Measurements from ENCODE around the gene B4GALT5.
"Not testable (repeated sequence)": the region's sequence is repeated elsewhere in the genome, so short reads cannot be mapped to it uniquely, and the experiment has no call there.

The B4GALT5 gene

GRCh38 chr20:49712996-49713752 is 504 bp downstream of the B4GALT5 start:
- no peaks in the 10 kb centered on the region for H3K27me3 ChIP-seq (ENCODE audit: control insufficient read depth in 1 of 2, insufficient read depth in 2 of 2, low read length in 2 of 2)
- H3K9ac ChIP-seq (ENCODE audit: low read depth in 1 of 2, low read length in 2 of 2) = peak overlapping the region; percentile 72 to 90
- H3K4me3 ChIP-seq (ENCODE audit: low read depth in 1 of 2, low read length in 2 of 2) = peak overlapping the region; percentile 75 to 86
- H3K36me3 ChIP-seq (ENCODE audit: control insufficient read depth in 1 of 2, insufficient read depth in 2 of 2, low read length in 2 of 2) = no peaks in the 10 kb centered on the region
- peak overlapping the region; percentile 82 for H3K27ac ChIP-seq (ENCODE audit: low read depth, low read length)
- no peaks in the 10 kb centered on the region for H3K9me3 ChIP-seq (ENCODE audit: control insufficient read depth in 1 of 2, low read length in 2 of 2)
- peaks cover 29 to 31% of the 10 kb centered on the region in 2 donors for H3K4me1 ChIP-seq (ENCODE audit: control insufficient read depth in 1 of 2, insufficient read depth in 2 of 2, low read length in 2 of 2)

- no peaks in the 10 kb centered on the region for H3K36me3 ChIP-seq (ENCODE audit: control insufficient read depth in 1 of 2, insufficient read depth in 2 of 2, low read length in 2 of 2)
- H3K27ac ChIP-seq (ENCODE audit: low read depth, low read length) = peak overlapping the region; percentile 82
- H3K27me3 ChIP-seq (ENCODE audit: control insufficient read depth in 1 of 2, insufficient read depth in 2 of 2, low read length in 2 of 2) = no peaks in the 10 kb centered on the region
- H3K9ac ChIP-seq (ENCODE audit: low read depth in 1 of 2, low read length in 2 of 2) = peak overlapping the region; percentile 72 to 90
- H3K4me1 ChIP-seq (ENCODE audit: control insufficient read depth in 1 of 2, insufficient read depth in 2 of 2, low read length in 2 of 2) = peaks cover 29 to 31% of the 10 kb centered on the region in 2 donors
- H3K9me3 ChIP-seq (ENCODE audit: control insufficient read depth in 1 of 2, low read length in 2 of 2) = no peaks in the 10 kb centered on the region
- peak overlapping the region; percentile 75 to 86 for H3K4me3 ChIP-seq (ENCODE audit: low read depth in 1 of 2, low read length in 2 of 2)
Observed at GRCh38 chr20:49712646-49712995, 1.1 kb downstream of the B4GALT5 start.

DNA sequence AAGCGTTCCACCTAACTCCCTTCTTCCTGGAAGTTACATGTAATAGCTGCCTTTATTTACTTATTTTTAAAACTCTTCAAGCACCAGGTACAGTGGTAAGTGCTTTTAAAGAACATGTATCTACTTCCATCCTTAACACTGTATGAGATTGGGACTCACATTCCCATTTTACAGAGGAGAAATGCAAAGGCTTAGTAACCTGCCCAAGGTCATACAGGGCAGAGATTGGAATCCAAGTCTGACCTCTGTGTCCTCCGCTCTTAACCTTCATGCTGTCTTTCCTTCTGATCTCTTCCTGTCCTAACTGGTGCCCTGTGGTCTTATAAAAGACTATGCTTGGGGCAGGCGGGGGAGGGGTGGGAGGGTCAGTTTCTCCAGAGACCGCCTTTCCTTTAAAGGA is 1.6 kb downstream of the B4GALT5 start:
- H3K9me3 ChIP-seq (ENCODE audit: control insufficient read depth in 1 of 2, low read length in 2 of 2) = no peaks in the 10 kb centered on the region
- H3K27ac ChIP-seq (ENCODE audit: low read depth, low read length) = peak overlapping the region; percentile 0
- no peaks in the 10 kb centered on the region for H3K27me3 ChIP-seq (ENCODE audit: control insufficient read depth in 1 of 2, insufficient read depth in 2 of 2, low read length in 2 of 2)
- peaks cover 29 to 35% of the 10 kb centered on the region in 2 donors for H3K4me1 ChIP-seq (ENCODE audit: control insufficient read depth in 1 of 2, insufficient read depth in 2 of 2, low read length in 2 of 2)
- peak overlapping the region; percentile 75 to 86 for H3K4me3 ChIP-seq (ENCODE audit: low read depth in 1 of 2, low read length in 2 of 2)
- no peaks in the 10 kb centered on the region for H3K36me3 ChIP-seq (ENCODE audit: control insufficient read depth in 1 of 2, insufficient read depth in 2 of 2, low read length in 2 of 2)
- peak overlapping the region; percentile 57 to 90 for H3K9ac ChIP-seq (ENCODE audit: low read depth in 1 of 2, low read length in 2 of 2)

DNA sequence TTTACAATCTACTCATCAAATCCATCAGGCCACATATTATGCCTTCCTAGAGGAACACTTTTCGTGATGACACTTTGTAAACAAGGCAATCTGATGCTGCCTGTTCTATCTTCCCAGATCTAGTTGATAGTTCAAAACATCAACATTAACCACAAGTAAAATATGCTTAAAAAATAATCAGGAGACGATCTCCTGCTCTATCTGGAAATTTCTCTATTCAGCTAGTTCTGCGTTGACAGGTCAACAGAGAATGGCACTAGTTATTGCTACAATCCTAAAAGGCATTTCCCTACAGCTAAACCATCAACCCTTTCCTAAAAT is 2.1 kb downstream of the B4GALT5 start:
- H3K4me3 ChIP-seq (ENCODE audit: low read depth in 1 of 2, low read length in 2 of 2) = peak overlapping the region; percentile 75 to 86
- H3K9me3 ChIP-seq (ENCODE audit: control insufficient read depth in 1 of 2, low read length in 2 of 2) = no peaks in the 10 kb centered on the region
- H3K36me3 ChIP-seq (ENCODE audit: control insufficient read depth in 1 of 2, insufficient read depth in 2 of 2, low read length in 2 of 2) = no peaks in the 10 kb centered on the region
- H3K4me1 ChIP-seq (ENCODE audit: control insufficient read depth in 1 of 2, insufficient read depth in 2 of 2, low read length in 2 of 2) = peaks cover 33 to 39% of the 10 kb centered on the region in 2 donors
- peak overlapping the region in 1 of 2 donors; percentile 90 for H3K9ac ChIP-seq (ENCODE audit: low read depth in 1 of 2, low read length in 2 of 2)
- H3K27me3 ChIP-seq (ENCODE audit: control insufficient read depth in 1 of 2, insufficient read depth in 2 of 2, low read length in 2 of 2) = no peaks in the 10 kb centered on the region
- peak overlapping the region; percentile 0 for H3K27ac ChIP-seq (ENCODE audit: low read depth, low read length)

DNA sequence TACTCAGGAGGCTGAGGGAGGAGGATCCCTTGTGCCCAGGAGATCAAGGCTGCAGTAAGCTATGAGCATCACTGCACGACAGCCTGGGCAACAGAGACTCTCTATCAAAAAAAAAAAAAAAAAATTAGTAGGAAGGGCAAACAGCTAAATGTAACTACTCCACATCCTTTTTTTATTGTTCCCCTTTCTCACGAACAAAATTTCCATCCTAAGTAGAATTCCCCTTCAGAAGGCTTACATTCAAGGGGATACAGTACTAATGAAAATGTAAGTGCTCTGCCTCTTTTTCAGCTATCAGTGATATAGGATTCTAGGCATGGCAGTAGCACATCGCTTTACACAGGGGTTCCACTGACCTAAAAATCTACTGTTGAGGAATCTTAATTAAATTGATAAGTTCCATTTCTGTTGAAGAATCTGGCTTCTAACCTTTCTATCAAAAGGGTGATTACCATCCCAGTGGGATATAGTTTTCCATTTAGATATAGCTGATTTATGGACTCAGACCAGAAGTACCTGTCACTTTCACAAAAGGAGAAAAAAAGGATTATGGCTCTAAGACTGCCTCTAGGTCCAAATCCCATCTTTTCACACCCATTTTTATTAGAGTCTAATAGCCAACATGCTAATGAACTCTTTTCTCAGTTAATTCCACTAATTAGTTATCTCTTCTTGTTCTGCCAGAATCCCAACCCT is 2.6 kb downstream of the B4GALT5 start:
- H3K4me3 ChIP-seq (ENCODE audit: low read depth in 1 of 2, low read length in 2 of 2) = peak overlapping the region; percentile 75 to 86
- no peaks in the 10 kb centered on the region for H3K36me3 ChIP-seq (ENCODE audit: control insufficient read depth in 1 of 2, insufficient read depth in 2 of 2, low read length in 2 of 2)
- H3K4me1 ChIP-seq (ENCODE audit: control insufficient read depth in 1 of 2, insufficient read depth in 2 of 2, low read length in 2 of 2) = peaks cover 38 to 45% of the 10 kb centered on the region in 2 donors
- H3K27me3 ChIP-seq (ENCODE audit: control insufficient read depth in 1 of 2, insufficient read depth in 2 of 2, low read length in 2 of 2) = no peaks in the 10 kb centered on the region
- H3K27ac ChIP-seq (ENCODE audit: low read depth, low read length) = no peak overlapping the region
- H3K9ac ChIP-seq (ENCODE audit: low read depth in 1 of 2, low read length in 2 of 2) = no peak overlapping the region
- no peaks in the 10 kb centered on the region for H3K9me3 ChIP-seq (ENCODE audit: control insufficient read depth in 1 of 2, low read length in 2 of 2)

GRCh38 chr20:49707118-49707517 is 6.6 kb downstream of the B4GALT5 start:
- H3K9me3 ChIP-seq (ENCODE audit: control insufficient read depth in 1 of 2, low read length in 2 of 2) = no peaks in the 10 kb centered on the region
- H3K4me1 ChIP-seq (ENCODE audit: control insufficient read depth in 1 of 2, insufficient read depth in 2 of 2, low read length in 2 of 2) = peaks cover 34 to 52% of the 10 kb centered on the region in 2 donors
- no peaks in the 10 kb centered on the region for H3K36me3 ChIP-seq (ENCODE audit: control insufficient read depth in 1 of 2, insufficient read depth in 2 of 2, low read length in 2 of 2)
- peak overlapping the region in 1 of 2 donors; percentile 17 for H3K4me3 ChIP-seq (ENCODE audit: low read depth in 1 of 2, low read length in 2 of 2)
- H3K27me3 ChIP-seq (ENCODE audit: control insufficient read depth in 1 of 2, insufficient read depth in 2 of 2, low read length in 2 of 2) = no peaks in the 10 kb centered on the region
- peak overlapping the region in 1 of 2 donors; percentile 26 for H3K9ac ChIP-seq (ENCODE audit: low read depth in 1 of 2, low read length in 2 of 2)
- no peak overlapping the region for H3K27ac ChIP-seq (ENCODE audit: low read depth, low read length)

DNA sequence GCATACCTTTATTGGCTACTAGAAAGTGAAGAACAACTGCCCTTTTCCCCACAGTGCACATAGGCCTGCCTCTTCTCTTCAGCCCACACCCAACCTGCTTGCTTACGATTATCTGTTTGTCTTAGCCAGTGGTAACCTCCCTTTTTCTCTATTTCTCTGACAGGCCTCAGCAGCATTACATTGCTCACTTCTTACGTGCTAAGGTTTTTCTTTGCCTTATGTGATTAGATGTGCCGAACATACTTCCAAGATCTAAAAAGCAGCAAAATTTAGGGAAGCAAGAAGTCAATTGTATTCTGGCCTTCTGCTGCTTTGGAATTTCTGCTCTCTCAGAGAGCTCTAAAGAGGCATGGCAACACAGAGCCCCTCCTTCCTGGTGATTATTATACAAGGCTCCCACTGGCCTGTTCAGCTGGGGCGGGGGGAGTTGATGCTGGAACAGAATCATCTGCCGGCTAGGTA is 7.0 kb downstream of the B4GALT5 start:
- H3K4me3 ChIP-seq (ENCODE audit: low read depth in 1 of 2, low read length in 2 of 2) = peak overlapping the region in 1 of 2 donors; percentile 17
- no peak overlapping the region for H3K27ac ChIP-seq (ENCODE audit: low read depth, low read length)
- H3K4me1 ChIP-seq (ENCODE audit: control insufficient read depth in 1 of 2, insufficient read depth in 2 of 2, low read length in 2 of 2) = peaks cover 30 to 47% of the 10 kb centered on the region in 2 donors
- H3K9me3 ChIP-seq (ENCODE audit: control insufficient read depth in 1 of 2, low read length in 2 of 2) = no peaks in the 10 kb centered on the region
- H3K27me3 ChIP-seq (ENCODE audit: control insufficient read depth in 1 of 2, insufficient read depth in 2 of 2, low read length in 2 of 2) = no peaks in the 10 kb centered on the region
- H3K36me3 ChIP-seq (ENCODE audit: control insufficient read depth in 1 of 2, insufficient read depth in 2 of 2, low read length in 2 of 2) = no peaks in the 10 kb centered on the region
- H3K9ac ChIP-seq (ENCODE audit: low read depth in 1 of 2, low read length in 2 of 2) = peak overlapping the region; percentile 6 to 26

GRCh38 chr20:49705893-49706292 is 7.8 kb downstream of the B4GALT5 start:
- not testable (repeated sequence) for H3K36me3 ChIP-seq (ENCODE audit: control insufficient read depth in 1 of 2, insufficient read depth in 2 of 2, low read length in 2 of 2); H3K9me3 ChIP-seq (ENCODE audit: control insufficient read depth in 1 of 2, low read length in 2 of 2); H3K4me3 ChIP-seq (ENCODE audit: low read depth in 1 of 2, low read length in 2 of 2); H3K9ac ChIP-seq (ENCODE audit: low read depth in 1 of 2, low read length in 2 of 2); H3K27me3 ChIP-seq (ENCODE audit: control insufficient read depth in 1 of 2, insufficient read depth in 2 of 2, low read length in 2 of 2); H3K27ac ChIP-seq (ENCODE audit: low read depth, low read length)
- peaks cover 32 to 45% of the 10 kb centered on the region in 2 donors for H3K4me1 ChIP-seq (ENCODE audit: control insufficient read depth in 1 of 2, insufficient read depth in 2 of 2, low read length in 2 of 2)

DNA sequence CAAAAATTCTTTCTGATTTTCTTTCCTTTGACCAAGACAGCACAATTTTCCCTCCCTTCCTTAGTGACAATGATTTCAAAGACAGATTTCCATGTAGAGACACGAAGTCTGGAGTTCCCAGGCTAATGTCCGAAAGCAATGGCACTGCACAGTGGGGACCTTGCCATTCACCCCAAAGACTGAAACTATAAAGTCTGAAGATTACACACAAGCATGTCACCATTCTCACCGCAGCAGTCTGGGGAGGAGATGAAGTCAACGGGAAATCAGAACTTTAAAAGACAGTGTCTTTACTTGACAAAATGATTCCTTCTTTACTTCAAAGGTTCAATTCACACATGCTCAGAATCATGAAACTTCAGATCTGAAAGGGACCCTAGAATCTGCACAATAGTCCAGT is 8.3 kb downstream of the B4GALT5 start:
- Histone ChIP-seq H3K4me1 (ENCODE audit: control insufficient read depth in 1 of 2, insufficient read depth in 2 of 2, low read length in 2 of 2) (peaks cover 37 to 48% of the 10 kb centered on the region in 2 donors), H3K9me3 (ENCODE audit: control insufficient read depth in 1 of 2, low read length in 2 of 2) (no peaks in the 10 kb centered on the region), H3K27ac (ENCODE audit: low read depth, low read length) (no peak overlapping the region), H3K27me3 (ENCODE audit: control insufficient read depth in 1 of 2, insufficient read depth in 2 of 2, low read length in 2 of 2) (no peaks in the 10 kb centered on the region), H3K4me3 (ENCODE audit: low read depth in 1 of 2, low read length in 2 of 2) (no peak overlapping the region), H3K36me3 (ENCODE audit: control insufficient read depth in 1 of 2, insufficient read depth in 2 of 2, low read length in 2 of 2) (no peaks in the 10 kb centered on the region), H3K9ac (ENCODE audit: low read depth in 1 of 2, low read length in 2 of 2) (no peak overlapping the region)

DNA sequence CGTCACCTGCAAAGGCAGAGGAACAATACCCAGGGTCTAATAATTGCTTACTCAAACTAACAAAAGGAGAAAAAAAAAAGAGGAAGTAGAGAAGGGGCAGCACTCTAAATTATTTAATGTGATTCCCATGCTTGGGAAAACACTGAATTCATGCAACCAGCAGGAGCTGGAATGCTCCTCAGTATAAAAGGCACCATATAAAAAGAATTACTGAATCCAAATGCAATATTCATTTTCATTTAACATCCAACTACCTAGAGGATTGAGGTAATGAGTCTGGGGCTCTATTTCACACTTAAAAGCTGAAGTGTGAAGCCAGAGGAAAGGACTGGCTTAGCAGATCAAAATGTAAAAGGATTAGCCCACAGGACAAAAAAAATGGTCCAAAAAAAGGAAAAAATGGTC is 8.7 kb downstream of the B4GALT5 start:
- Histone ChIP-seq H3K9ac (ENCODE audit: low read depth in 1 of 2, low read length in 2 of 2) (no peak overlapping the region), H3K4me3 (ENCODE audit: low read depth in 1 of 2, low read length in 2 of 2) (no peak overlapping the region), H3K27me3 (ENCODE audit: control insufficient read depth in 1 of 2, insufficient read depth in 2 of 2, low read length in 2 of 2) (no peaks in the 10 kb centered on the region), H3K36me3 (ENCODE audit: control insufficient read depth in 1 of 2, insufficient read depth in 2 of 2, low read length in 2 of 2) (no peaks in the 10 kb centered on the region), H3K9me3 (ENCODE audit: control insufficient read depth in 1 of 2, low read length in 2 of 2) (no peaks in the 10 kb centered on the region), H3K27ac (ENCODE audit: low read depth, low read length) (no peak overlapping the region), H3K4me1 (ENCODE audit: control insufficient read depth in 1 of 2, insufficient read depth in 2 of 2, low read length in 2 of 2) (peaks cover 39 to 49% of the 10 kb centered on the region in 2 donors)
